Subcutaneous adipose tissue (tissue), 4 donors: ENCODE data around the gene BANF1. TPM values are rescaled to one million over a fixed set of nuclear protein-coding genes. Genes with fewer than 3 reads are reported as not detected.

Source experiments
- total RNA-seq, 4 donors: library from RNA; depleted of rRNA; stranded (reverse); fragments of >200 nt; gene quantifications; one replicate each; pipeline ENCODE4 v1.1.0, GENCODE V29; 2016
- TF ChIP-seq, protein P1 (sequence below): fragments of 450-650 bp; IDR thresholded peaks from one replicate; pipeline ENCODE4 v1.5.1; 2016; ENCODE audit warnings: low read depth, mild to moderate bottlenecking, control low read depth, antibody characterized with exemption, moderate library complexity

BANF1 gene
- total RNA-seq, 4 donors from 2014 or later: 14.9 to 67.8 (median 16.7) TPM

DNA sequence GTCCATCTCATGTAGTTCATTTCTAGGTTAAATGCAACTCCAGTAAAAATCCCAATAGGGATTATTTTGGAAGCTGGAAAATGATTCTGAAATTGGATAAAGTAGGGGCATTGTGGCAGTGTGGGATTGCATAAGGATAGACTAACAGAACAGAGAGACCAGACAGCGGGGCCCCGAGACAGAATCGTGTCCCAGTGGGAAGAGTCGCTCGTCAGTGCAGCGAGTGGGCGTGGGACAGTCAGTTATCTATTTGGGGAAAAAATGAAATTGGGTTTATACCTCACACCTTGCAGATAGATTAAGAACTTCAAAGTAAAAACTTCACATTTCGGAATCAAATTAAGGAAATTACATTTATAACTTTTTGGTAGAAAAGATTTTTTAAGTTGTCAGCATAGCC lies 30.2 kb upstream of the BANF1 start:
- TF ChIP-seq, protein P1, sequence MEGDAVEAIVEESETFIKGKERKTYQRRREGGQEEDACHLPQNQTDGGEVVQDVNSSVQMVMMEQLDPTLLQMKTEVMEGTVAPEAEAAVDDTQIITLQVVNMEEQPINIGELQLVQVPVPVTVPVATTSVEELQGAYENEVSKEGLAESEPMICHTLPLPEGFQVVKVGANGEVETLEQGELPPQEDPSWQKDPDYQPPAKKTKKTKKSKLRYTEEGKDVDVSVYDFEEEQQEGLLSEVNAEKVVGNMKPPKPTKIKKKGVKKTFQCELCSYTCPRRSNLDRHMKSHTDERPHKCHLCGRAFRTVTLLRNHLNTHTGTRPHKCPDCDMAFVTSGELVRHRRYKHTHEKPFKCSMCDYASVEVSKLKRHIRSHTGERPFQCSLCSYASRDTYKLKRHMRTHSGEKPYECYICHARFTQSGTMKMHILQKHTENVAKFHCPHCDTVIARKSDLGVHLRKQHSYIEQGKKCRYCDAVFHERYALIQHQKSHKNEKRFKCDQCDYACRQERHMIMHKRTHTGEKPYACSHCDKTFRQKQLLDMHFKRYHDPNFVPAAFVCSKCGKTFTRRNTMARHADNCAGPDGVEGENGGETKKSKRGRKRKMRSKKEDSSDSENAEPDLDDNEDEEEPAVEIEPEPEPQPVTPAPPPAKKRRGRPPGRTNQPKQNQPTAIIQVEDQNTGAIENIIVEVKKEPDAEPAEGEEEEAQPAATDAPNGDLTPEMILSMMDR: no peak

DNA sequence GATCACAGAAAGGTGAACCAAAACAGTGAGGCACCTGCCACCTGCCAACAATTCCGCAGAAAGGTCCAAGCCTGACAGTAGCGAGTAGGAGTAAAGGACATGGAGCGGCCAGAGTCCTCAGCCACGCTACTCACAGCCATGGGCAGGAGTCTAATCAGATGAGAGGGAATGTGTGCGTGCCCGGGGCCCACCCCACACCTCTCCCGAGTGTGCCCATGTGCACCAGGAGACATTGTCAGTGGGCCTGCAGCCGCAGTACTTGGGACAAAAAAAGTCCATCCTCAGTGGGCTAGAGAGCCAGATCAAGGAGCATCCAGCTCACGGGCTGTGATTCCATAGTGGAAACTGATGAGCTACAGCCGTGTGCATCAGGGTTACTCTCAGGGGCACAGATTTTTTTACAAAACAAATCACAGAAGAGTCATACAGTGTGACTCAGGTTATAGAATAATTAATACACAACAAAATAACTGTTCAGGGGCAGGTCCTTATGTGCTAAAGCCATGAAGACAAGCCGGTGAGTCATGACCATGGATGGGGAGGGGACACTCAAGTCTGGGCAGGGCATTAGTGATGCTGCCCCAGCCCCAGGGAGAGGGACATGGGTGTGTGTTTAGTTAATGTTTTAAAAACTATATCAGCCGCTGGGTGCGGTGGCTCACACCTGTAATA lies 28.7 kb upstream of the BANF1 start:
- TF ChIP-seq, protein P1: no peak

DNA sequence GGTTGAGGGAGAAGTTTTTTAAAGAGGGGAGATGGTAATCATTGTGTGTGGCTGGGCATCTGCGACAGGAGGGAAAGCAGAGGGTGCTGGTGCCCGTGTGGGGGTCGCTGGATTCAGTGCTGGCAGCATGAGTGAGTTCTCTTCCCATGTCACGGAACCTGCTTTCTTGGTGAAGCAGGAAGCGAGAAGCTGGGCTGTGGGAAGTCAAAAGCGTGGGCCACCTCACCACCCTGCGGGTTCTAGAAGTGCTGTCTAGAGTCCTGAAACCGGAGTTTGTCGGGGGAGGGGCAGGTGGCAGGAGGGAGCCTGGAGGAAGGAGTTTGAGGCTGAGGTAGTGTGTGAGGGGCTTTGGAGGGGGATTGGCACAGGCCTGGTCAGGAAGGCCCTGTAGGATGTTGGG lies 26.5 kb upstream of the BANF1 start:
- TF ChIP-seq, protein P1: no peak

DNA sequence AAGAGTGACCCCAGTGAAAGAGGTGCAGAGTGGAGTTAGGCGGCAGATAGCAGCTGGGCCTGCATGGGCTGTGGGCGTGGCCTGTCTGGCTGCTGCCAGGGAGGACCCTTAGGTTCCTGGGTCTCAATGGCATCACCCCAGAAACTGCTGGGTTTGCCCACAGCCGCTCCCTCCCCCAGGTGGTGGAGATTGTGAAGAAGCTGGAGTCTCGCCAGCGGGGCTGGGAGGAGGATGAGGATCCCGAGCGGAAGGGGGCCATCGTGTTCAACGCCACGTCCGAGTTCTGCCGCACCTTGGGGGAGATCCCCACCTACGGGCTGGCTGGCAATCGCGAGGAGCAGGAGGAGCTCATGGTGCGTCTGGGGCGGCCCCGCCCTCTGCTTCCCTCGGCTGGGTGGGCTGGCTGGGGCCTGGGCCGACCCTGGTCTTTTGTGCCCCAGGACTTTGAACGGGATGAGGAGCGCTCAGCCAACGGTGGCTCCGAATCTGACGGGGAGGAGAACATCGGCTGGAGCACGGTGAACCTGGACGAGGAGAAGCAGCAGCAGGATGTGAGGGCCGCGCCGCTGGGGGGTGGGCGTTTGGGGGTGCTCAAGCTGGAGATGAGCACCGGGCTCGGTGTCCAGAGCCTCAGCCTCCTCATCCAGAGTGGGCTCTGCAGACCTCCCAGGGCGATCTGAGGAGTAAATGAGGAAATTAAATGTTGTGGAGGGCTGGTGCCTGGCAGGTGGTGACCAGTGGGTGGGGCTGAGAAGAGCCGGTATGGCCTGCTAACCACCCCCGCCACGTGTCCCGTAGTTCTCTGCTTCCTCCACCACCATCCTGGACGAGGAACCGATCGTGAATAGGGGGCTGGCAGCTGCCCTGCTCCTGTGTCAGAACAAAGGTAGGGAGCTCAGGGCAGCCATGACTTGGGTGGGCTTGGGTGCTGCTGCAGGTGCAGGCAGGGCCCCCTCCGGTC lies 25.8 kb upstream of the BANF1 start:
- TF ChIP-seq, protein P1: no peak

DNA sequence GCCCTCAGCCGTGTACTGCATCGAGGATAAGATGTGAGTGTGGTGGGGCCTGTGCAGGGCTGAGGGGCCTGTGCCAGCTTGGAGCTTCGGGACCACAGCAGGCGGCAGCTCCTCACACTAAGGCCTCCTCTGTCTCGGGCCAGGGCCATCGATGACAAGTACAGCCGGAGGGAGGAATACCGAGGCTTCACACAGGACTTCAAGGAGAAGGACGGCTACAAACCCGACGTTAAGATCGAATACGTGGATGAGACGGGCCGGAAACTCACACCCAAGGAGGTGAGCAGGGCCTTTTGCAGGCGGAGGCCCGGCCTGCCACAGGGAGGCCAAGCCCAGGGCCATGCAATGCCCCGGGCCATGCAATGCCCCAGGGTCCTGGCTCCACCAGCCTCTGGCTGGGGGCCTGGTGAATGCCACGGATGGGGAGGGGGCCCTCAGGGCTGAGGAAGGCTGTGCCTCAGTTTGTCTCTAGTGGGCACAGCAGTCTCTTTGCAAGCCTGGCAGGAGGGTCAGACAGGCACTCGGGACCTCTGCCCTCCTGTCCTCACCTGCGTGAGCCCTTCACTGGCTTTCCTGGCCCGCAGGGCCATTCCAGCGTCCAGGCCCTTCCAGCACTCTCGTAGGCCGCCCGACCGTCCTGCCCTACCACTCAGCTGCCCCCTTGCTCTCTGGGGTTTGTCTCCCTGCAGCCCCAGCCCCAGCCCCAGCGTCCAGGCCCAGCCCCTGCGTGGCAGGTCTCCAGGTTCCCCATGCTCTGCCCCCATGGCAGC lies 24.5 kb upstream of the BANF1 start:
- TF ChIP-seq, protein P1: no peak

DNA sequence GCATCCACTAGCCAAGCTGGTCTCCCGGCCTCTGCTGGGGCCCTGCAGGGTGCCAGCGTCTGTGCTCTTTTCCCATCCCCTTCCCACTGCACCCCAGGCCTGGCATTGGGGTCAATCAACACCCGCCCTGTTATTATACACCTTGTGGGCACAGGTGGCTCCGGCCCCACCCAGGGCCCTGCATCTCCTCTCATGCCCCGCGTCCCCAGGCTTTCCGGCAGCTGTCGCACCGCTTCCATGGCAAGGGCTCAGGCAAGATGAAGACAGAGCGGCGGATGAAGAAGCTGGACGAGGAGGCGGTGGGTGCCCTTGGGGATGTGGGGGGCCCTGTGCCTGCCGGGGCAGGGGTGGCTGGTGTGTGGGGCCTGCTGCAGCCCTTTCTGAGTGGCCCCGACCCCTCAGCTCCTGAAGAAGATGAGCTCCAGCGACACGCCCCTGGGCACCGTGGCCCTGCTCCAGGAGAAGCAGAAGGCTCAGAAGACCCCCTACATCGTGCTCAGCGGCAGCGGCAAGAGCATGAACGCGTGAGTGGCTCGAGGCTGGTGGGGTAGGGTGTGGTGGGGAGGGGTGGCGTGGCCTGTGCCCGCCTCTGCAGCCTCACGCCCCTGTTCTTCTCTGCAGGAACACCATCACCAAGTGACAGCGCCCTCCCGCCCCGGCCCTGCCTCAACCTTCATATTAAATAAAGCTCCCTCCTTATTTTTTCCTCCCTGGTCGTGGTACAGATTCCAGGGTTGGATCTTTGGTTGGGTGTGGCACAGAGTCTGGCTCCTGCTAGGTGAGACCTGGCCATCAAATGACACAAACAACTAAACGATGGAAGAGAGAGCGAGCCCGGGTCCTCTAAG lies 23.7 kb upstream of the BANF1 start:
- TF ChIP-seq, protein P1: no peak
